Smooth muscle cell of the brain vasculature (primary cell): Measurements from ENCODE around the gene SLC25A40.

Source experiments
- DNase-seq: peaks from one replicate; pipeline ENCODE4 v3.0.0-alpha.2; 2012; ENCODE audit warnings: low read depth, low spot score

The SLC25A40 gene

DNA sequence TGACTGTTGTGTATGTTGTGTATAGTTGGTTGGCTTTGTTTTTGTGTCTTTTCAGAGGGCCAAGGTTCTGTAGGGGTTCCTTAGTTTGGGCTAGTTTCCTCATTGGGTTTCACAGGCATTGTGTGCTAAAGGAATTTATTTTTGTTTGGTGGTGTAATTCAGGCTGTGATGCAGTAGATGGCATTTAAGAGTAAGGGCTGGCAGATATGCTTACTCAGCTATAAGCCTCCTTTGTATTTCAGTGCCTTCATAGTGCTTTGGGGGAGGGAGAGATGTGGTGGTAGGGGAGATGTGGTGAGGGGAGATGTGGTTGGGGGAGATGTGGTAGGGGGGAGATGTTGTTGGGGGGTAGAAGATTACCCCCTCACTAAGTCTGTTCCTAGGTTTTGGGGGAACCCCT lies 91.7 kb downstream of the SLC25A40 start:
- no peak for DNase-seq
